ENCODE measurements around the gene RNF223.

Gene RNF223

GRCh38 chr1:1054971-1055370 is 19.1 kb downstream of the RNF223 start:
- Histone ChIP-seq H3K27ac (ENCODE audit: low read depth, low read length) (no peak overlapping the region), H2BK120ac (ENCODE audit: insufficient read depth, low read length, poor library complexity) (no peak overlapping the region), H2AFZ (ENCODE audit: insufficient read depth, low read length, poor library complexity) (no peak overlapping the region), H3K27me3 (ENCODE audit: insufficient read depth, low read length) (peaks cover 2% of the 10 kb centered on the region), H3K79me1 (ENCODE audit: low read length) (peaks cover 5% of the 10 kb centered on the region), H2BK5ac (ENCODE audit: low read depth, low read length, poor library complexity) (no peak overlapping the region), H3K4me1 (ENCODE audit: control insufficient read depth in 1 of 2, insufficient read depth in 2 of 2, low read length in 2 of 2) (peaks cover 8 to 13% of the 10 kb centered on the region in 2 experiments), H3K23ac (ENCODE audit: low read length) (no peak overlapping the region), H3K9me3 (ENCODE audit: insufficient read depth, low read depth, low read length) (peaks cover 20% of the 10 kb centered on the region), H4K12ac (ENCODE audit: low read depth, low read length) (no peak overlapping the region), H3K18ac (ENCODE audit: low read length) (no peak overlapping the region), H3K4me2 (ENCODE audit: low read length) (no peak overlapping the region), H2BK12ac (ENCODE audit: low read length) (no peak overlapping the region), H4K91ac (ENCODE audit: low read depth, low read length) (no peak overlapping the region), H3K4me3 (ENCODE audit: low read depth, low read length) (no peak overlapping the region), H3K79me2 (ENCODE audit: control insufficient read depth, insufficient read depth, low read length, poor library complexity) (no peaks in the 10 kb centered on the region), H4K8ac (ENCODE audit: low read depth, low read length) (no peak overlapping the region), H3K9ac (ENCODE audit: low read length) (no peak overlapping the region), H3K4ac (ENCODE audit: low read depth, low read length) (no peak overlapping the region), H3K14ac (ENCODE audit: low read length) (no peak overlapping the region), H3K36me3 (ENCODE audit: control insufficient read depth in 1 of 2, insufficient read depth in 2 of 2, low read length in 2 of 2) (peaks cover 48 to 59% of the 10 kb centered on the region in 2 experiments), H2AK5ac (ENCODE audit: low read length) (no peak overlapping the region)
- no CpG with 5 or more reads among the region's 23 CpGs for WGBS (ENCODE audit: extremely low coverage, insufficient coverage, insufficient read length)
- DNase-seq: no peak

GRCh38 chr1:1054099-1054700 is 19.9 kb downstream of the RNF223 start:
- H3K23ac ChIP-seq (ENCODE audit: low read length): no peak overlapping the region
- H3K4me3 ChIP-seq (ENCODE audit: low read depth, low read length): no peak overlapping the region
- peaks cover 2% of the 10 kb centered on the region for H3K79me1 ChIP-seq (ENCODE audit: low read length)
- no peak overlapping the region for H2AFZ ChIP-seq (ENCODE audit: insufficient read depth, low read length, poor library complexity)
- H2AK5ac ChIP-seq (ENCODE audit: low read length): no peak overlapping the region
- H3K4ac ChIP-seq (ENCODE audit: low read depth, low read length): no peak overlapping the region
- H3K79me2 ChIP-seq (ENCODE audit: control insufficient read depth, insufficient read depth, low read length, poor library complexity): no peaks in the 10 kb centered on the region
- peaks cover 18% of the 10 kb centered on the region for H3K9me3 ChIP-seq (ENCODE audit: insufficient read depth, low read depth, low read length)
- no peak overlapping the region for H4K12ac ChIP-seq (ENCODE audit: low read depth, low read length)
- no peak overlapping the region for H3K9ac ChIP-seq (ENCODE audit: low read length)
- H3K36me3 ChIP-seq (ENCODE audit: control insufficient read depth in 1 of 2, insufficient read depth in 2 of 2, low read length in 2 of 2): peaks cover 55 to 66% of the 10 kb centered on the region in 2 experiments
- H3K14ac ChIP-seq (ENCODE audit: low read length): no peak overlapping the region
- H2BK5ac ChIP-seq (ENCODE audit: low read depth, low read length, poor library complexity): no peak overlapping the region
- no CpG with 5 or more reads among the region's 18 CpGs for WGBS (ENCODE audit: extremely low coverage, insufficient coverage, insufficient read length)
- DNase-seq: no peak
- H4K91ac ChIP-seq (ENCODE audit: low read depth, low read length): no peak overlapping the region
- no peak overlapping the region for H2BK120ac ChIP-seq (ENCODE audit: insufficient read depth, low read length, poor library complexity)
- no peak overlapping the region for H2BK12ac ChIP-seq (ENCODE audit: low read length)
- peaks cover 6 to 10% of the 10 kb centered on the region in 2 experiments for H3K4me1 ChIP-seq (ENCODE audit: control insufficient read depth in 1 of 2, insufficient read depth in 2 of 2, low read length in 2 of 2)
- H3K4me2 ChIP-seq (ENCODE audit: low read length): no peak overlapping the region
- H3K27ac ChIP-seq (ENCODE audit: low read depth, low read length): no peak overlapping the region
- H3K18ac ChIP-seq (ENCODE audit: low read length): no peak overlapping the region
- H4K8ac ChIP-seq (ENCODE audit: low read depth, low read length): no peak overlapping the region
- H3K27me3 ChIP-seq (ENCODE audit: insufficient read depth, low read length): no peaks in the 10 kb centered on the region

GRCh38 chr1:1053682-1054081 is 20.4 kb downstream of the RNF223 start:
- Histone ChIP-seq H3K23ac (ENCODE audit: low read length) (no peak overlapping the region), H4K91ac (ENCODE audit: low read depth, low read length) (no peak overlapping the region), H3K9me3 (ENCODE audit: insufficient read depth, low read depth, low read length) (peaks cover 18% of the 10 kb centered on the region), H3K4me3 (ENCODE audit: low read depth, low read length) (no peak overlapping the region), H2BK120ac (ENCODE audit: insufficient read depth, low read length, poor library complexity) (no peak overlapping the region), H2AK5ac (ENCODE audit: low read length) (no peak overlapping the region), H3K4me2 (ENCODE audit: low read length) (no peak overlapping the region), H4K12ac (ENCODE audit: low read depth, low read length) (no peak overlapping the region), H2BK12ac (ENCODE audit: low read length) (no peak overlapping the region), H3K9ac (ENCODE audit: low read length) (no peak overlapping the region), H3K79me2 (ENCODE audit: control insufficient read depth, insufficient read depth, low read length, poor library complexity) (no peaks in the 10 kb centered on the region), H3K4ac (ENCODE audit: low read depth, low read length) (no peak overlapping the region), H3K14ac (ENCODE audit: low read length) (no peak overlapping the region), H3K79me1 (ENCODE audit: low read length) (no peaks in the 10 kb centered on the region), H2AFZ (ENCODE audit: insufficient read depth, low read length, poor library complexity) (no peak overlapping the region), H3K27ac (ENCODE audit: low read depth, low read length) (no peak overlapping the region), H3K4me1 (ENCODE audit: control insufficient read depth in 1 of 2, insufficient read depth in 2 of 2, low read length in 2 of 2) (peaks cover 1 to 5% of the 10 kb centered on the region in 2 experiments), H3K18ac (ENCODE audit: low read length) (no peak overlapping the region), H3K27me3 (ENCODE audit: insufficient read depth, low read length) (no peaks in the 10 kb centered on the region), H2BK5ac (ENCODE audit: low read depth, low read length, poor library complexity) (no peak overlapping the region), H3K36me3 (ENCODE audit: control insufficient read depth in 1 of 2, insufficient read depth in 2 of 2, low read length in 2 of 2) (peaks cover 59 to 68% of the 10 kb centered on the region in 2 experiments), H4K8ac (ENCODE audit: low read depth, low read length) (no peak overlapping the region)
- no peak for DNase-seq
- no CpG with 5 or more reads among the region's 18 CpGs for WGBS (ENCODE audit: extremely low coverage, insufficient coverage, insufficient read length)

- Histone ChIP-seq H2BK12ac (ENCODE audit: low read length) (no peak overlapping the region), H3K18ac (ENCODE audit: low read length) (no peak overlapping the region), H3K23ac (ENCODE audit: low read length) (no peak overlapping the region), H4K91ac (ENCODE audit: low read depth, low read length) (no peak overlapping the region), H2AFZ (ENCODE audit: insufficient read depth, low read length, poor library complexity) (no peak overlapping the region), H3K36me3 (ENCODE audit: control insufficient read depth in 1 of 2, insufficient read depth in 2 of 2, low read length in 2 of 2) (peaks cover 62 to 68% of the 10 kb centered on the region in 2 experiments), H2BK5ac (ENCODE audit: low read depth, low read length, poor library complexity) (no peak overlapping the region), H4K8ac (ENCODE audit: low read depth, low read length) (no peak overlapping the region), H4K12ac (ENCODE audit: low read depth, low read length) (no peak overlapping the region), H3K27ac (ENCODE audit: low read depth, low read length) (no peak overlapping the region), H3K9me3 (ENCODE audit: insufficient read depth, low read depth, low read length) (peaks cover 16% of the 10 kb centered on the region), H3K4me3 (ENCODE audit: low read depth, low read length) (peak overlapping the region; percentile 31), H3K14ac (ENCODE audit: low read length) (no peak overlapping the region), H3K79me2 (ENCODE audit: control insufficient read depth, insufficient read depth, low read length, poor library complexity) (no peaks in the 10 kb centered on the region), H3K27me3 (ENCODE audit: insufficient read depth, low read length) (no peaks in the 10 kb centered on the region), H3K4ac (ENCODE audit: low read depth, low read length) (no peak overlapping the region), H3K4me1 (ENCODE audit: control insufficient read depth in 1 of 2, insufficient read depth in 2 of 2, low read length in 2 of 2) (no peaks in the 10 kb centered on the region), H3K9ac (ENCODE audit: low read length) (no peak overlapping the region), H3K4me2 (ENCODE audit: low read length) (no peak overlapping the region), H2AK5ac (ENCODE audit: low read length) (no peak overlapping the region), H2BK120ac (ENCODE audit: insufficient read depth, low read length, poor library complexity) (no peak overlapping the region), H3K79me1 (ENCODE audit: low read length) (no peaks in the 10 kb centered on the region)
- DNase-seq: no peak
- WGBS (ENCODE audit: extremely low coverage, insufficient coverage, insufficient read length): no CpG with 5 or more reads among the region's 15 CpGs
Observed at GRCh38 chr1:1053022-1053421, 21.1 kb downstream of the RNF223 start.
